ENCODE data around the gene CBX4. TPM values are rescaled to one million over a fixed set of nuclear protein-coding genes. Genes with fewer than 3 reads are reported as not detected.
A peak's percentile ranks its signal among the peaks of the same experiment; 100 is the strongest.

The CBX4 gene
- total RNA-seq, 1 experiment from 2014 or later: 6.2 TPM

GRCh38 chr17:79836972-79837887 is 2.0 kb downstream of the CBX4 start:
- no CpG with 5 or more reads among the region's 41 CpGs for WGBS (ENCODE audit: extremely low coverage, insufficient read length, low lambda C conversion rate)
- Histone ChIP-seq H3K14ac (ENCODE audit: insufficient read depth, low read length) (peak overlapping the region; percentile 53; the same call in 1 of the 2 replicates), H3K4me2 (ENCODE audit: insufficient read depth, insufficient read length, low read length) (peak overlapping the region; percentile 86), H2BK20ac (ENCODE audit: low read depth, low read length, poor library complexity, severe bottlenecking) (no peak overlapping the region), H3K4me1 (ENCODE audit: insufficient read depth, low read length) (no peaks in the 10 kb centered on the region; the same call in 1 of the 2 replicates), H2AFZ (ENCODE audit: low read length) (no peak overlapping the region), H3T11ph (ENCODE audit: low read length) (no peak overlapping the region), H3K18ac (ENCODE audit: insufficient read length, low read depth, low read length) (peak overlapping the region; percentile 53), H3K4ac (ENCODE audit: low read depth, low read length) (no peak overlapping the region), H4K5ac (ENCODE audit: insufficient read length, low read depth, low read length) (no peak overlapping the region), H2BK5ac (ENCODE audit: insufficient read length, low read length) (no peak overlapping the region), H3K9me3 (ENCODE audit: control insufficient read depth, low read depth, low read length) (no peaks in the 10 kb centered on the region), H3K27me3 (ENCODE audit: insufficient read depth, low read length) (peaks cover 64% of the 10 kb centered on the region), H2AK5ac (ENCODE audit: insufficient read length, low read length) (no peak overlapping the region), H4K20me1 (ENCODE audit: control insufficient read depth, insufficient read depth, insufficient read length) (no peaks in the 10 kb centered on the region), H4K8ac (replicated peaks; ENCODE audit: insufficient read length, low read depth, low read length) (no peak overlapping the region), H2BK120ac (ENCODE audit: low read depth, low read length, poor library complexity, severe bottlenecking) (no peak overlapping the region), H3K9ac (ENCODE audit: extremely low read depth, insufficient read length, low read length) (no peak overlapping the region), H3K23me2 (ENCODE audit: insufficient read length, low read depth, low read length, poor library complexity, severe bottlenecking) (peaks cover 37% of the 10 kb centered on the region), H3K23ac (ENCODE audit: insufficient read length, low read depth, low read length) (no peak overlapping the region), H2BK12ac (ENCODE audit: insufficient read length, low read depth, low read length) (no peak overlapping the region), H3K79me1 (ENCODE audit: insufficient read depth, low read depth, low read length, poor library complexity, severe bottlenecking) (no peaks in the 10 kb centered on the region), H2BK15ac (ENCODE audit: low read depth, low read length) (no peak overlapping the region), H4K91ac (ENCODE audit: insufficient read length, low read depth, low read length) (no peak overlapping the region), H3K27ac (ENCODE audit: insufficient read length, low read depth, low read length) (no peak overlapping the region), H3K56ac (ENCODE audit: insufficient read length, low read depth, low read length) (no peak overlapping the region), H3K79me2 (ENCODE audit: insufficient read depth, low read length) (no peaks in the 10 kb centered on the region)
- DNase-seq: peak; percentile 88
- TF ChIP-seq CTCF (conservative IDR thresholded peaks at IDR 0.05): no peak
- peaks cover 89% of the 10 kb centered on the region for H3K27me3 Mint-ChIP-seq (ENCODE audit: low read depth)
- peaks cover 27 to 46% of the 10 kb centered on the region in 2 experiments for H3K4me1 Mint-ChIP-seq
- H3K27ac Mint-ChIP-seq: no peak overlapping the region
- peak overlapping the region; percentile 66 to 85 for H3K4me3 Mint-ChIP-seq
- no peaks in the 10 kb centered on the region; a peak in 1 of 7 replicates for H3K36me3 Mint-ChIP-seq (ENCODE audit: insufficient read depth in 1 of 3, low read depth in 3 of 3)
- peaks cover 2 to 5% of the 10 kb centered on the region in 2 experiments; a peak in 3 of 5 replicates for H3K9me3 Mint-ChIP-seq

All from H9 (cell line).